Stomach (tissue), 4 donors: ENCODE results near the gene THEMIS.

Source experiments
- CTCF ChIP-seq, 7 experiments: fragments of 450-650 bp in 4 of 7; fragments of 200-600 bp in 3 of 7; sonication (generic) in 3 of 7; IDR thresholded peaks; one replicate each; pipeline ENCODE4 v1.5.1; 2016 to 2019; ENCODE audit warnings: antibody characterized with exemption in 7 of 7, control low read depth in 2 of 7, mild to moderate bottlenecking in 1 of 7
- POLR2A ChIP-seq, 4 donors: fragments of 450-650 bp; IDR thresholded peaks; one replicate each; pipeline ENCODE4 v1.6.1; 2016; ENCODE audit warnings: antibody characterized with exemption in 4 of 4, control low read depth in 2 of 4, mild to moderate bottlenecking in 1 of 4, moderate library complexity in 1 of 4

- TF ChIP-seq CTCF (IDR thresholded peaks at IDR 0.05) (no peak), POLR2A (IDR thresholded peaks at IDR 0.05) (no peak)
Measured at GRCh38 chr6:127869772-127870404, 31.0 kb downstream of the THEMIS start.
